ENCODE measurements around the gene AURKAIP1. TPM values are rescaled to one million over a fixed set of nuclear protein-coding genes. Genes with fewer than 3 reads are reported as not detected.
A peak's percentile ranks its signal among the peaks of the same experiment; 100 is the strongest.

AURKAIP1 gene
- polyA plus RNA-seq, 1 of the 3 experiments (the other 2 are of a cell fraction) = 214 TPM

- no peaks in the 10 kb centered on the region for H3K4me1 ChIP-seq (ENCODE audit: control insufficient read depth in 1 of 2, insufficient read depth in 2 of 2, low read depth in 1 of 2, low read length in 1 of 2)
- no peaks in the 10 kb centered on the region; the same call in 1 of the 2 replicates for H3K79me2 ChIP-seq (ENCODE audit: insufficient read depth)
- H2AFZ ChIP-seq (ENCODE audit: low read depth) = no peak overlapping the region
- ChIA-PET POLR2A (no interaction called here), CTCF (interaction anchor here (1.4 to 1.8 kb wide), 2 partner anchors 10 to 33 kb away, joined by 4 to 5 read pairs; partner anchors contain the start of gene DVL1)
- H4K20me1 ChIP-seq (ENCODE audit: insufficient read depth) = peaks cover 5% of the 10 kb centered on the region; the same call in 1 of the 2 replicates
- H3K4me2 ChIP-seq = no peak overlapping the region
- H3K36me3 ChIP-seq (replicated peaks in 1 of 2; ENCODE audit: control insufficient read depth in 1 of 2, insufficient read depth in 2 of 2, low read length in 1 of 2) = peaks cover 0 to 20% of the 10 kb centered on the region in 2 experiments
- H3K4me3 ChIP-seq (ENCODE audit: low read depth in 2 of 2, low read length in 1 of 2) = no peak overlapping the region
- no peak overlapping the region for H3K9ac ChIP-seq
- H3K9me2 ChIP-seq = no peaks in the 10 kb centered on the region
- TF ChIP-seq RXRA (IDR thresholded peaks at IDR 0.05; ENCODE audit: borderline replicate concordance, low read depth) = no peak
- no peak for TF ChIP-seq TAF1 (IDR thresholded peaks at IDR 0.05; ENCODE audit: borderline replicate concordance, low read depth, low read length)
- TF ChIP-seq TCF12 (IDR thresholded peaks at IDR 0.05) = no peak
- no peak for TF ChIP-seq SIN3A (IDR thresholded peaks at IDR 0.05; ENCODE audit: borderline replicate concordance, low read depth, low read length)
- TF ChIP-seq REST (IDR thresholded peaks at IDR 0.05; ENCODE audit: low read depth, low read length) = no peak
- TF ChIP-seq, protein P1, sequence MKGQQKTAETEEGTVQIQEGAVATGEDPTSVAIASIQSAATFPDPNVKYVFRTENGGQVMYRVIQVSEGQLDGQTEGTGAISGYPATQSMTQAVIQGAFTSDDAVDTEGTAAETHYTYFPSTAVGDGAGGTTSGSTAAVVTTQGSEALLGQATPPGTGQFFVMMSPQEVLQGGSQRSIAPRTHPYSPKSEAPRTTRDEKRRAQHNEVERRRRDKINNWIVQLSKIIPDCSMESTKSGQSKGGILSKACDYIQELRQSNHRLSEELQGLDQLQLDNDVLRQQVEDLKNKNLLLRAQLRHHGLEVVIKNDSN (IDR thresholded peaks at IDR 0.05; ENCODE audit: borderline replicate concordance, low read depth) = no peak
- TF ChIP-seq RFX5 (IDR thresholded peaks at IDR 0.05; ENCODE audit: low read length) = no peak
- no peak for TF ChIP-seq POLR2AphosphoS5 (IDR thresholded peaks at IDR 0.05; ENCODE audit: low read depth, low read length)
- no peak for TF ChIP-seq RCOR1 (IDR thresholded peaks at IDR 0.05; ENCODE audit: low read length)
- TF ChIP-seq, protein P2, sequence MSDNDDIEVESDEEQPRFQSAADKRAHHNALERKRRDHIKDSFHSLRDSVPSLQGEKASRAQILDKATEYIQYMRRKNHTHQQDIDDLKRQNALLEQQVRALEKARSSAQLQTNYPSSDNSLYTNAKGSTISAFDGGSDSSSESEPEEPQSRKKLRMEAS (IDR thresholded peaks at IDR 0.05; ENCODE audit: low read depth) = no peak
- TF ChIP-seq RAD21 (IDR thresholded peaks at IDR 0.05; ENCODE audit: low read length) = no peak
- TF ChIP-seq EP300 (IDR thresholded peaks at IDR 0.05; ENCODE audit: borderline replicate concordance in 1 of 2, low read depth in 1 of 2, low read length in 1 of 2) = no peak
- TF ChIP-seq GATA2 (CRISPR knock-in tag; IDR thresholded peaks at IDR 0.05) = no peak
- H3K9me3 ChIP-seq = no peaks in the 10 kb centered on the region
- 90% methylated on average over 2 of the region's 36 CpGs for WGBS (ENCODE audit: low lambda C conversion rate)
- no peak overlapping the region for H3K27ac ChIP-seq (ENCODE audit: low read depth in 2 of 2, low read length in 1 of 2)
- H3F3A ChIP-seq (replicated peaks; ENCODE audit: insufficient read depth) = no peaks in the 10 kb centered on the region
- H3K27me3 ChIP-seq (ENCODE audit: insufficient read depth) = no peaks in the 10 kb centered on the region
- no peak for DNase-seq
These were observed 36.7 kb downstream of the AURKAIP1 start for GRCh38 chr1:1338278-1338677.

DNA sequence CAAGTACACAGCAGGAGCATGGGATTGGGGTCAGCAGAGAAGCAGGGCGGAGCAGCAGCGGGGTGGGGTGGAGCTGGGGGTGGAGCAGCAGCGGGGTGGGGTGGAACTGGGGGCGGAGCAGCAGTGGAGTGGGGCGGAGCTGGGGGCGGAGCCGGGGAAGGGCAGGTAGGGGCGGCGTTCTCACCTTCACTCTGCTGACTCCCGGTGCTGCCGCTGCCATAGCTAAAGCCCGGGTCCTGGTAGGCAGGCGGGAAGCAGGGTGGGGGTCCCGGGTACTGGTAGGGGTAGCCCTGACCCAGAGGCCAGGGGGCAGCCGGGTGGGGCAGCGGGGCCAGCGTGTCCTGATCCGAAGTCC is 37.2 kb downstream of the AURKAIP1 start:
- POLR2A ChIA-PET = no interaction called here
- TF ChIP-seq GATA2 (CRISPR knock-in tag; IDR thresholded peaks at IDR 0.05) = no peak
- TF ChIP-seq NFIC (IDR thresholded peaks at IDR 0.05; ENCODE audit: borderline replicate concordance) = no peak
- no peak for TF ChIP-seq TAF1 (IDR thresholded peaks at IDR 0.05; ENCODE audit: borderline replicate concordance, low read depth, low read length)
- no peak for TF ChIP-seq SMC3 (IDR thresholded peaks at IDR 0.05; ENCODE audit: low read depth, low read length)
- no peak for TF ChIP-seq YY1 (IDR thresholded peaks at IDR 0.05; ENCODE audit: low read depth)
- no peak for TF ChIP-seq TEAD4 (IDR thresholded peaks at IDR 0.05; ENCODE audit: borderline replicate concordance, insufficient read depth)
- no peak for TF ChIP-seq NRF1 (IDR thresholded peaks at IDR 0.05; ENCODE audit: low read depth, low read length)
- TF ChIP-seq RAD21 (IDR thresholded peaks at IDR 0.05; ENCODE audit: low read length) = no peak
- TF ChIP-seq MEF2A (IDR thresholded peaks at IDR 0.05; ENCODE audit: borderline replicate concordance, low read depth) = no peak
- no peak for TF ChIP-seq TCF12 (IDR thresholded peaks at IDR 0.05)
- Histone ChIP-seq H3K9me2 (no peaks in the 10 kb centered on the region), H3K27ac (ENCODE audit: low read depth in 2 of 2, low read length in 1 of 2) (no peak overlapping the region), H3K4me2 (no peak overlapping the region), H3K9ac (no peak overlapping the region), H3K9me3 (no peaks in the 10 kb centered on the region), H3K4me3 (ENCODE audit: low read depth in 2 of 2, low read length in 1 of 2) (no peak overlapping the region), H3K36me3 (replicated peaks in 1 of 2; ENCODE audit: control insufficient read depth in 1 of 2, insufficient read depth in 2 of 2, low read length in 1 of 2) (peaks cover 0 to 20% of the 10 kb centered on the region in 2 experiments), H3K79me2 (ENCODE audit: insufficient read depth) (no peaks in the 10 kb centered on the region), H2AFZ (ENCODE audit: low read depth) (no peak overlapping the region), H3K27me3 (ENCODE audit: insufficient read depth) (no peaks in the 10 kb centered on the region), H3K4me1 (ENCODE audit: control insufficient read depth in 1 of 2, insufficient read depth in 2 of 2, low read depth in 1 of 2, low read length in 1 of 2) (no peaks in the 10 kb centered on the region), H4K20me1 (ENCODE audit: insufficient read depth) (peaks cover 5% of the 10 kb centered on the region; the same call in 1 of the 2 replicates), H3F3A (replicated peaks; ENCODE audit: insufficient read depth) (no peaks in the 10 kb centered on the region)
- CTCF ChIA-PET = interaction anchor here (1.4 kb wide), 1 partner anchor 34 kb away, joined by 4 read pairs; no protein-coding TSS in a partner anchor
- 90% methylated on average over 7 of the region's 18 CpGs for WGBS (ENCODE audit: low lambda C conversion rate)
- peak; percentile 91 for DNase-seq
